Measurements from ENCODE around the gene SSTR4. TPM values are rescaled to one million over a fixed set of nuclear protein-coding genes. Genes with fewer than 3 reads are reported as not detected.

The SSTR4 gene
- total RNA-seq, 1 donor from 2014 or later = not detected

DNA sequence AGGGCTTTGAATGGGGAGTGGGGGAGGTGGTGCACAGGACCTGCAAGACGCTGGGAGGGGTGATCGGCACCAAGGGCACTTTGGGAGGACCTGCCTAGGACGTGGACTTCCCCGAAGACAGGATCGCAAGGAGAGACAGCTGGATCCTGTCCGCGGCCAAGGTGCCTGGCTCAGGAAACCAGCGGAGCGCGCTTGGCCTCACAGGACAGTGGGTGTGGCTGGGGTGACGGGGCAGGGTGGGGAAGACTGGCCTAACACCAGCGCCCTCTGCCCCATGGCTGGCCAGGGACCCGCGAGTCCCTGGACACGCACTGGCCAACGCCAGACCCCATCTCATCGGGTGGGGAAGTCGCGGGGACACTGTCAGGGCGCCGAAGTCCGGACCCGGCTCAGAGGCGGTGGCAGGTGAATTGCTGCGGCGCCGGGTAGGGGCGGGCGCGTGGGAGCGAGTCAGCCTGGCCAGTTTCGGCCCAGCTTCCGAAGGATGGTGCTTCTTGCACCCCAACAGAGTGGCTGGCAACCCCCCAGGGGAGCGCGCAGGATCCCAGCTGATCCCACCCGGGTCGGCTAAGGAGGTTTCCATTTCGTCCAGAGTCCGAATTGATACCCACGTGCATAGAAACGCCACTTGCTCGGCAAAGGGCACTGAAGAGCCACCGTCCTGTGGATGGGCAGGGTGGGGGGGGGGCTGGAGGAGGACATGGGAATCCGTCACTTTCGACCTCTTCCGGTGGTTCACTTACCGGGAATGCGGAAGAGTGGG, 15.1 kb downstream of the SSTR4 start:
- no peak for DNase-seq (ENCODE audit: low read depth)
- Histone ChIP-seq H3K27me3 (ENCODE audit: control insufficient read depth, insufficient read depth, low read length) (peaks cover 29% of the 10 kb centered on the region), H3K36me3 (ENCODE audit: control insufficient read depth, insufficient read depth, low read length) (no peaks in the 10 kb centered on the region), H3K4me3 (ENCODE audit: low read depth, low read length) (peak overlapping the region; percentile 42)
- TF ChIP-seq, protein P1, sequence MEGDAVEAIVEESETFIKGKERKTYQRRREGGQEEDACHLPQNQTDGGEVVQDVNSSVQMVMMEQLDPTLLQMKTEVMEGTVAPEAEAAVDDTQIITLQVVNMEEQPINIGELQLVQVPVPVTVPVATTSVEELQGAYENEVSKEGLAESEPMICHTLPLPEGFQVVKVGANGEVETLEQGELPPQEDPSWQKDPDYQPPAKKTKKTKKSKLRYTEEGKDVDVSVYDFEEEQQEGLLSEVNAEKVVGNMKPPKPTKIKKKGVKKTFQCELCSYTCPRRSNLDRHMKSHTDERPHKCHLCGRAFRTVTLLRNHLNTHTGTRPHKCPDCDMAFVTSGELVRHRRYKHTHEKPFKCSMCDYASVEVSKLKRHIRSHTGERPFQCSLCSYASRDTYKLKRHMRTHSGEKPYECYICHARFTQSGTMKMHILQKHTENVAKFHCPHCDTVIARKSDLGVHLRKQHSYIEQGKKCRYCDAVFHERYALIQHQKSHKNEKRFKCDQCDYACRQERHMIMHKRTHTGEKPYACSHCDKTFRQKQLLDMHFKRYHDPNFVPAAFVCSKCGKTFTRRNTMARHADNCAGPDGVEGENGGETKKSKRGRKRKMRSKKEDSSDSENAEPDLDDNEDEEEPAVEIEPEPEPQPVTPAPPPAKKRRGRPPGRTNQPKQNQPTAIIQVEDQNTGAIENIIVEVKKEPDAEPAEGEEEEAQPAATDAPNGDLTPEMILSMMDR (IDR thresholded peaks at IDR 0.05; ENCODE audit: insufficient read depth, low read length, poor library complexity, severe bottlenecking) = no peak

DNA sequence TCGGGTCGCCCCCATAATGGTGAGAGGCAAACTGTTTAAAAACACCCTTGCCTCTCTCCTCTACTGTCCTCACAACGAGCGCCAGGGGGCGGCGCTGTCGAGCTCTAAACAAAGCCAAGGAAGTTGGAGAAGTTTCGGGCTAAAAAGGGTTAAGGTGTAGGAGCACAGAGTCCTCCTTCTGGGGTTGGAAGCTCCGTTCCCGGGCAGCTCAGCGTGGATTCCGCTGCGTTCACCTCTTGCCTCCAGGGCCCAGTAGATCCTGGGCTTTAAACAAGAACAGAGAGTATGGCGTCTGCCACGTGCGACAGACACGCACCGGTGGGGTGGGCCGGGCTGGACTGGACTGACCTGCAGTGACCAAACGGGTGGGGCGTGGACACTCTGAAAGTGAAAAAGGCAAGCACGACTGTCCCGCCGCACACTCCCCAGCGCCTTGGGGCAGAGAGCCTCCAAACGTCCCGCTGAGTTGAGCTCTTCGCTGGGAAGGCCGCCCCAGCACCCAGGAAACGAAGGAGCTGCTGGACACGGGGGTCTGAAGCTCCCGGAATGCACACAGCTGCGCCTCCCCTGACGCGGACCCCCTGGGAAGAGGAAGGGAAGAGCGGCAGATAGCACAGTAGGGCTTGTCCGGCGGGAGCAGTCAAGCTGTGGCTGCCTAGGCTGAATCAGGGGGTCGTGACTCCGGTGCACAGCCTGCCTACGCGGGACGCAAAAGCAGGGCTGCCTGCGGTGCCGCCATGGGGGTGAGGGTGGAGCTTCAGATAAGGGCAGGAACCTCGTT, 15.9 kb downstream of the SSTR4 start:
- DNase-seq (ENCODE audit: low read depth) = peak; percentile 56
- Histone ChIP-seq H3K4me3 (ENCODE audit: low read depth, low read length) (peak overlapping the region; percentile 42), H3K36me3 (ENCODE audit: control insufficient read depth, insufficient read depth, low read length) (no peaks in the 10 kb centered on the region), H3K27me3 (ENCODE audit: control insufficient read depth, insufficient read depth, low read length) (peaks cover 29% of the 10 kb centered on the region)
- TF ChIP-seq, protein P1 (IDR thresholded peaks at IDR 0.05; ENCODE audit: insufficient read depth, low read length, poor library complexity, severe bottlenecking) = peak; percentile 93

DNA sequence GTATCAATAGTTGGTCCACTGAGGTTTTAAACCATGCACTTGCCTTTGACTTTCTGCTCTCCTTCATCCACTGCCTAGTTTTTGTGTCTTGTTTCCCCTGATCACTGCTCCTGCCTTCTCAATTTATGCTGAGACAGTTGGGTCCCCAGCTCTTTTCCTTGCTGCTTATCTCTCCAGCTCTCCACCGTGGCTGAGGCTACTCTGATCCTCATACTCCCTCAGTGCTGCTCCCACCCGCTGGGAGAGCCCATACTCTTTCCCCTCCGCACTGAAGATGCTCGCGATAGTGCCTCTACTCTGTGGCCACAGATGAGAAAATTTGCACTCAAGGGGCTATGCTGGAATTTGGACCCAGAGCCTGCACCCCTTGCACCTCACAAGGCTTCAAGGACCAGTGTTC, 17.8 kb downstream of the SSTR4 start:
- Histone ChIP-seq H3K27me3 (ENCODE audit: control insufficient read depth, insufficient read depth, low read length) (peaks cover 24% of the 10 kb centered on the region), H3K36me3 (ENCODE audit: control insufficient read depth, insufficient read depth, low read length) (no peaks in the 10 kb centered on the region), H3K4me3 (ENCODE audit: low read depth, low read length) (no peak overlapping the region)
- no peak for DNase-seq (ENCODE audit: low read depth)
- TF ChIP-seq, protein P1 (IDR thresholded peaks at IDR 0.05; ENCODE audit: insufficient read depth, low read length, poor library complexity, severe bottlenecking) = no peak

DNA sequence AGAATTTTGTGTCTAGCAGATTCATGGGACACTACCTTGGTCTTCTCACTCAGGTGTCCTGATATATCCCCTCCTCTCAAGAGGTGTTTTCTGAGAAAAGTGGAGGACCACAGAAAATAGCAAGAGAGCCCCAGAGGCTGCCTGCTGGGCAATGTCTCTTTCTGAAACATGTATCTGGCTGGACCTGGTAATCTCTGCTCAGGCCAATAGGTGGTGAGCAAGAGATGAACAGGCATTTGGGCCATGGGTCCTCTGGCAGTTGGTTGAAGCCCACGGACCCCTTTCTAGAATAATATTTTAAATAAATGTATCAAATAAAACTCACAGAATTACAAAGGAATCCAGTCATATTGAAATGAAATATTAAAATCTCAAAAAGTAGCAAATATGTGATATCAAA, 23.1 kb downstream of the SSTR4 start:
- H3K36me3 ChIP-seq (ENCODE audit: control insufficient read depth, insufficient read depth, low read length) = no peaks in the 10 kb centered on the region
- TF ChIP-seq, protein P1 (IDR thresholded peaks at IDR 0.05; ENCODE audit: insufficient read depth, low read length, poor library complexity, severe bottlenecking) = peak; percentile 8
- H3K4me3 ChIP-seq (ENCODE audit: low read depth, low read length) = no peak overlapping the region
- no peak for DNase-seq (ENCODE audit: low read depth)
- no peaks in the 10 kb centered on the region for H3K27me3 ChIP-seq (ENCODE audit: control insufficient read depth, insufficient read depth, low read length)

DNA sequence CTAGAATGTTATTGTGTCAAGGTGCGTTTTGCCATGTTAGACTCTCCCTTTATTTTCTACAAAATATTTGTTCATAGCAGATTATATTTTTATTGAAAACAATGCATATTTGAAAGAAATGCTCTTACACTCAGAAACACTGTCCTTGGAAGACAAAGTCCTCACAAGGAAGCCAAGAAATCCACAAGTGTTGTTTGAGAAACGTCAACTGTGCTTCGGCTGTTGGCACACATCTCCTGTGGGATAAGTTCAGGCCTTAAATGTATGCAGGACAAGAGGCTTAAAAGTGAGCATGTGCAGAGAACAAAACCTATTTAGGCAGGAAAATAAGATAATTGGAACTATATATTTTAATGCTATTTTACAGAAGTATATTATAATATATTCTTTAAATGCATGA, 23.9 kb downstream of the SSTR4 start:
- no peak for DNase-seq (ENCODE audit: low read depth)
- TF ChIP-seq, protein P1 (IDR thresholded peaks at IDR 0.05; ENCODE audit: insufficient read depth, low read length, poor library complexity, severe bottlenecking) = no peak

More for the DNA sequence above, 23.9 kb downstream of the SSTR4 start:
- Histone ChIP-seq H3K27me3 (ENCODE audit: control insufficient read depth, insufficient read depth, low read length) (no peaks in the 10 kb centered on the region), H3K36me3 (ENCODE audit: control insufficient read depth, insufficient read depth, low read length) (no peaks in the 10 kb centered on the region), H3K4me3 (ENCODE audit: low read depth, low read length) (no peak overlapping the region)

Data from kidney epithelial cell (primary cell).